ENCODE measurements around the gene SH3RF3. TPM values are rescaled to one million over a fixed set of nuclear protein-coding genes. Genes with fewer than 3 reads are reported as not detected.

SH3RF3 gene
- total and polyA plus RNA-seq, 9 of the 15 experiments (the other 6 are each of a cell fraction or from before 2014, with no cell fraction given), result 0.02 TPM; not detected in 8

DNA sequence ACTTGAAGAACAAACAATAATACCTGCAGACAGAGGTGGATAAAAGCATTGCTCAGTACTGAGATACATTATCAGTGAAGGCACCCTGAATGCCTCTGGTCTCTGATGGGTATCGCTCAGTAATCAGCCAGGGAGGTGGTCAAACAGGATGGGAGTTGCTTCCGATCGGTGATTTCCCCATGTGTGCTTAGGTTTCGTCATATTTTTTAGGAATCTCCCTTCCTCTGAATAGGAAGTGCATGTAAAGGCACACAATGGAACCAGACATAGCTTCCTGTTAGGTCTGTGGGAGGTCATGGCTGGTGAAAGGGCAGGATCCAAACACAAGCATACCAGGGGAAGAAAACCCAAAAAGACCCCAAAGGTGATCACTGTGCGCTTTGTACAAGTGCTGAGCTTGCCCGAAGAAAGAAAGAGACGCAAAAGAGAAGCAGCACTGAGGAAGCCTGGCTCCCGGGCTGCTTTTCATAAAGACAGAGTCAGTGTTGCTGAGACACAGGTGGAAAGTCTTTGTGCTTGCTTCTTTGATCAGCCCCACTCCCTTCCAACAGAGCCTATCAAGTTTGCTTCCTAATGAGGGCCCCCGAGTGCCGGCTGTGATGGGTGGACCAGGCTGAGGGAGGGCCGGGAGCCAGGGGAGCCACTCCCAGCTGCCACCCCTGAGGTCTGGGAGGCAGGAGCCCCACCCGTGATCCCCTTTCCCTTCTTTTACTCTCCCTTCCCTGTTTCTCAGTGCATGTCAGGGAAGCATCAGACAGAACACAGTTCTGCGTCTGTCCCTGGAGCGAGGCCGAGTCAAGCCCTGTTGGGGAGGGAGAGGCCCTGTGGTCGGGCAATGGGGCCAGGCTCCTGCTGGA lies 138.2 kb downstream of the SH3RF3 start (continued):
- TF ChIP-seq ETS1 (conservative IDR thresholded peaks at IDR 0.05; ENCODE audit: control insufficient read depth, low read depth, low read length), result no peak
- no peak for TF ChIP-seq SMARCA4 (IDR thresholded peaks at IDR 0.05)
- TF ChIP-seq, protein P1, sequence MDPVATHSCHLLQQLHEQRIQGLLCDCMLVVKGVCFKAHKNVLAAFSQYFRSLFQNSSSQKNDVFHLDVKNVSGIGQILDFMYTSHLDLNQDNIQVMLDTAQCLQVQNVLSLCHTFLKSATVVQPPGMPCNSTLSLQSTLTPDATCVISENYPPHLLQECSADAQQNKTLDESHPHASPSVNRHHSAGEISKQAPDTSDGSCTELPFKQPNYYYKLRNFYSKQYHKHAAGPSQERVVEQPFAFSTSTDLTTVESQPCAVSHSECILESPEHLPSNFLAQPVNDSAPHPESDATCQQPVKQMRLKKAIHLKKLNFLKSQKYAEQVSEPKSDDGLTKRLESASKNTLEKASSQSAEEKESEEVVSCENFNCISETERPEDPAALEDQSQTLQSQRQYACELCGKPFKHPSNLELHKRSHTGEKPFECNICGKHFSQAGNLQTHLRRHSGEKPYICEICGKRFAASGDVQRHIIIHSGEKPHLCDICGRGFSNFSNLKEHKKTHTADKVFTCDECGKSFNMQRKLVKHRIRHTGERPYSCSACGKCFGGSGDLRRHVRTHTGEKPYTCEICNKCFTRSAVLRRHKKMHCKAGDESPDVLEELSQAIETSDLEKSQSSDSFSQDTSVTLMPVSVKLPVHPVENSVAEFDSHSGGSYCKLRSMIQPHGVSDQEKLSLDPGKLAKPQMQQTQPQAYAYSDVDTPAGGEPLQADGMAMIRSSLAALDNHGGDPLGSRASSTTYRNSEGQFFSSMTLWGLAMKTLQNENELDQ (CRISPR knock-in tag; IDR thresholded peaks at IDR 0.05; ENCODE audit: borderline replicate concordance), result no peak
- 0 out of 2 replicates have a peak, but pooled peaks have one; percentile 22 for TF ChIP-seq FOSL1 (tag; conservative IDR thresholded peaks at IDR 0.05)
- TF ChIP-seq, protein P2, sequence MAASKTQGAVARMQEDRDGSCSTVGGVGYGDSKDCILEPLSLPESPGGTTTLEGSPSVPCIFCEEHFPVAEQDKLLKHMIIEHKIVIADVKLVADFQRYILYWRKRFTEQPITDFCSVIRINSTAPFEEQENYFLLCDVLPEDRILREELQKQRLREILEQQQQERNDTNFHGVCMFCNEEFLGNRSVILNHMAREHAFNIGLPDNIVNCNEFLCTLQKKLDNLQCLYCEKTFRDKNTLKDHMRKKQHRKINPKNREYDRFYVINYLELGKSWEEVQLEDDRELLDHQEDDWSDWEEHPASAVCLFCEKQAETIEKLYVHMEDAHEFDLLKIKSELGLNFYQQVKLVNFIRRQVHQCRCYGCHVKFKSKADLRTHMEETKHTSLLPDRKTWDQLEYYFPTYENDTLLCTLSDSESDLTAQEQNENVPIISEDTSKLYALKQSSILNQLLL (CRISPR knock-in tag; IDR thresholded peaks at IDR 0.05; ENCODE audit: borderline replicate concordance), result no peak
- TF ChIP-seq, protein P3, sequence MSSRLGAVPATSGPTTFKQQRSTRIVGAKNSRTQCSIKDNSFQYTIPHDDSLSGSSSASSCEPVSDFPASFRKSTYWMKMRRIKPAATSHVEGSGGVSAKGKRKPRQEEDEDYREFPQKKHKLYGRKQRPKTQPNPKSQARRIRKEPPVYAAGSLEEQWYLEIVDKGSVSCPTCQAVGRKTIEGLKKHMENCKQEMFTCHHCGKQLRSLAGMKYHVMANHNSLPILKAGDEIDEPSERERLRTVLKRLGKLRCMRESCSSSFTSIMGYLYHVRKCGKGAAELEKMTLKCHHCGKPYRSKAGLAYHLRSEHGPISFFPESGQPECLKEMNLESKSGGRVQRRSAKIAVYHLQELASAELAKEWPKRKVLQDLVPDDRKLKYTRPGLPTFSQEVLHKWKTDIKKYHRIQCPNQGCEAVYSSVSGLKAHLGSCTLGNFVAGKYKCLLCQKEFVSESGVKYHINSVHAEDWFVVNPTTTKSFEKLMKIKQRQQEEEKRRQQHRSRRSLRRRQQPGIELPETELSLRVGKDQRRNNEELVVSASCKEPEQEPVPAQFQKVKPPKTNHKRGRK (tag; IDR thresholded peaks at IDR 0.05), result no peak
- peak; percentile 66; the same call in 1 of the 2 replicates for TF ChIP-seq ZNF584 (CRISPR knock-in tag; IDR thresholded peaks at IDR 0.05; ENCODE audit: low read depth)
- TF ChIP-seq ZNF140 (CRISPR knock-in tag; IDR thresholded peaks at IDR 0.05), result no peak
- TF ChIP-seq, protein P4, sequence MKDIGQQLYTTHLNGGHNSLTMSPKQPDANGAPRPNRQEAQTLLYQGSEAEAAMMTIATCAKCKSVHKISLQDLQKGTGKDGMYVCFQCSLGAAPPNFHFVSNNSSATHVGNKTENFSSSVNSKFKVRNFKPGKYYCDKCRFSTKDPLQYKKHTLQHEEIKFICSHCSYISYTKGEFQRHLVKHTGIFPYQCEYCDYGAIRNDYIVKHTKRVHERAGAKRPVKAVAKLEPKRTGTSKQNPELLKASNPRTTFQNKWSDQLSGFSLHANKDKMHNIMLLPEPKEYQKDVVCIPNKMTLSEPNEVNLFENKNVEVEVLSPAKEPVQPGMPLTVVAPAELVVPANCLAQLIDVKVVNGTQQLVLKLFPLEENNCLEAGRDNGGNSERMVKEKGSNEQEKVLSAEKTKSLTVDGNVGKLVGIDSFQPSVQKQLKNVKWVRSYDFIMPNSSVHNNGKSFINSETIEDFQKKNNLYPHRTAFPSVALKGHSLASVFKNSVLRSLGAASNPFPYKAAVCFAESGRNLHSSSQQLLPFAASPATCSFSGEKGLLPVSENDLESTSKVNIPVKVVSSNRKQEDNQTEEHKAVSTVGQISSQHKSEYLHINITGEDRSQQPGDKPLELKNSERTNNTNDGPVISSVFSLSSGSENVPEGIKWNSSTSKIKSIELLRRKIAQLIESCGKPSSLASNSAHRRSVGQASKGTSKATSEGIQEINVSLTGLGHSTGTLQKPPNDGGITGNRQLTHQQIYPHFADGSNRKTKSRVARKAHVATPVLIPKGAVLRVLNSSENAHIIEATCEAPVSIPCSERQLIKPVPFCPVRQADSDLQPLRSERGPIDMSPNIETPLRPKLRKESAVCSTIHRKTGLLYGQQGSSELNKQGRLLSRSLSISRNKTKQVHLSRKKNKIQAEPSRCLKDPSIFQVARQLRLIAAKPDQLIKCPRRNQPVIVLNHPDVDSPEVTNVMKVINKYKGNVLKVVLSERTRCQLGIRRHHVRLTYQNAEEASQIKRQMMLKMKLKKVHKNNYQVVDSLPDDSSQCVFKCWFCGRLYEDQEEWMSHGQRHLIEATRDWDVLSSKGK (CRISPR knock-in tag; IDR thresholded peaks at IDR 0.05), result no peak
- TF ChIP-seq ZNF644 (tag; IDR thresholded peaks at IDR 0.05; ENCODE audit: low read depth), result no peak
- TF ChIP-seq CTBP1 (IDR thresholded peaks at IDR 0.05; ENCODE audit: borderline replicate concordance), result peak; percentile 68; the same call in 1 of the 2 replicates
- TF ChIP-seq RNF2 (IDR thresholded peaks at IDR 0.05), result peak; percentile 95; the same call in 1 of the 2 replicates
- no peak for TF ChIP-seq CCAR2 (IDR thresholded peaks at IDR 0.05; ENCODE audit: low read depth, low read length)
- TF ChIP-seq THAP7 (CRISPR knock-in tag; IDR thresholded peaks at IDR 0.05), result no peak; the same call in 1 of the 2 replicates
- TF ChIP-seq ZNF253 (CRISPR knock-in tag; conservative IDR thresholded peaks at IDR 0.05), result no peak
